Left renal pelvis (tissue), 4 donors: ENCODE results near the gene ACP7. TPM values are rescaled to one million over a fixed set of nuclear protein-coding genes. Genes with fewer than 3 reads are reported as not detected.
"Not testable (repeated sequence)": the region's sequence is repeated elsewhere in the genome, so short reads cannot be mapped to it uniquely, and the experiment has no call there.

Experiments
- DNase-seq, 4 donors: peaks; one replicate each; pipeline ENCODE4 v3.0.0-alpha.2; 2013; ENCODE audit warnings: low read depth in 4 of 4, low spot score in 3 of 4
- polyA plus RNA-seq, 4 donors: library from polyadenylated mRNA; unstranded; fragments of 120-200 nt; gene quantifications; one replicate each; pipeline ENCODE4 v1.2.1, GENCODE V29; 2013; ENCODE audit not compliant: insufficient read length in 4 of 4

Gene ACP7
- polyA plus RNA-seq, 4 donors: 0.08 to 0.79 (median 0.34) TPM

- no peak for DNase-seq
Observed at GRCh38 chr19:39103151-39103550, 19.0 kb downstream of the ACP7 start.

GRCh38 chr19:39104186-39104596 is 20.0 kb downstream of the ACP7 start:
- no peak for DNase-seq

GRCh38 chr19:39106194-39106593 is 22.0 kb downstream of the ACP7 start:
- no peak for DNase-seq

GRCh38 chr19:39109641-39110040 is 25.5 kb downstream of the ACP7 start:
- DNase-seq: no peak

GRCh38 chr19:39110263-39110967 is 26.2 kb downstream of the ACP7 start:
- no peak for DNase-seq

- no peak for DNase-seq
Observed at GRCh38 chr19:39111593-39112199, 27.5 kb downstream of the ACP7 start.

GRCh38 chr19:39112338-39112890 is 28.2 kb downstream of the ACP7 start:
- no peak for DNase-seq

- DNase-seq: no peak
Observed at GRCh38 chr19:39113199-39113598, 29.0 kb downstream of the ACP7 start.

- DNase-seq: no peak
Observed at GRCh38 chr19:39115105-39115847, 31.1 kb downstream of the ACP7 start.

- not testable (repeated sequence) for DNase-seq
Observed at GRCh38 chr19:39117023-39117422, 32.9 kb downstream of the ACP7 start.

GRCh38 chr19:39119830-39120229 is 35.7 kb downstream of the ACP7 start:
- DNase-seq: no peak

GRCh38 chr19:39122934-39123731 is 39.0 kb downstream of the ACP7 start:
- no peak for DNase-seq

GRCh38 chr19:39124136-39124764 is 40.1 kb downstream of the ACP7 start:
- no peak for DNase-seq

GRCh38 chr19:39125199-39125553 is 41.0 kb downstream of the ACP7 start:
- DNase-seq: no peak

- DNase-seq: peak; percentile 87 to 97 (median 92)
Observed at GRCh38 chr19:39125554-39126311, 41.6 kb downstream of the ACP7 start, which contains the start of gene PAK4. TSS of gene PAK4 (plus strand) at chr19:39125786. CDS start at chr19:39169554, 43,768 bp downstream.

- DNase-seq: peak in 1 of 4 donors; percentile 66
Observed at GRCh38 chr19:39126312-39127187, 42.4 kb downstream of the ACP7 start.

- no peak for DNase-seq
Observed at GRCh38 chr19:39127812-39128515, 43.8 kb downstream of the ACP7 start.
